ENCODE measurements around the gene GOLGA8A.

The GOLGA8A gene

GRCh38 chr15:34437687-34438086 lies at the start of gene GOLGA8A:
Gene GOLGA8A, minus strand, starts transcription at chr15:34437808. Its CDS starts 48,117 bp downstream, at chr15:34389691.
- H3K4me3 ChIP-seq (replicated peaks; ENCODE audit: low read depth, low read length), result peak within 1 kb of the TSS; percentile 66

DNA sequence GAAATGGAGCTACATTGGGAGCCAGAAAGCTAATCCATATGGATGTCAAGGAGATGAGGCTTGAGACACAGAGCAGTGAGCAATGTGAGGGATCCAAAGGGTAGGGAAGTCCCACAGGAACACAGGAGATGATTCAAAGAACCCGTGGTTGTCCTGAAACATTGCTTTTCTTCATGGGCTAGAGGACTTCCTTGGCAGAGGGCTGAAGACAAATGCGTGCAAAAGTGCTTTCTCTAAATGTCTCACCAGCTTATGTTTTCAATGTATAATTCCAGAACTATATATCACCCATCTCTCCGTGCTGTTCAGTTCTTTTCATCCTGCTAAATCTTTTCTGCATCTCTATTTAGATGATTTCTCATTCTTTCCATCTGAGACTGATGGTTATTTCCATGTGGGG lies 46.0 kb upstream of the GOLGA8A start:
- no peak overlapping the region for H3K4me3 ChIP-seq (replicated peaks; ENCODE audit: low read depth, low read length)
- TF ChIP-seq CTCF (IDR thresholded peaks at IDR 0.05; ENCODE audit: low read length, missing control alignments), result no peak
- DNase-seq (ENCODE audit: low read depth), result no peak

More at GRCh38 chr15:34437687-34438086, at the start of gene GOLGA8A:
- TF ChIP-seq CTCF (IDR thresholded peaks at IDR 0.05; ENCODE audit: low read length, missing control alignments), result no peak
- peak; percentile 79 for DNase-seq (ENCODE audit: low read depth)

GRCh38 chr15:34481370-34481769 lies 43.8 kb upstream of the GOLGA8A start:
- DNase-seq (ENCODE audit: low read depth), result no peak
- H3K4me3 ChIP-seq (replicated peaks; ENCODE audit: low read depth, low read length), result no peak overlapping the region

DNA sequence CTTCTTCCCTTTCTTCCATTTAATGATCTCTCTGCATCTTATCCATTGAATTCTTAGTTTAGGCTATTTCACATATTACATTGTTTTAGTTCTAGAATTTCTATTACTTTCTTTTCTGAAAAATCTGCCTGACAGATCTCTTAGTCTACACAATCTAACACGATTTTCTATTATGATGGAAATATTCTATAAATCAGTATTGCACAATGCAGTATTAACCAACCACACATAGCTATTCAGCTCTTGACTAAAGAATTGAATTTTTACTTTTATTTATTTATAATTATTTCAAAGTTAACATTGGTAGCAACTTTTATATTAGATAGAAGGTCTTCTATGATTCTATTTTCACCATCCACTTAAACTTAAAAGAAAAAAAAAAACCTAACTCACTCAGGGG lies 36.2 kb upstream of the GOLGA8A start:
- no peak for TF ChIP-seq CTCF (IDR thresholded peaks at IDR 0.05; ENCODE audit: low read length, missing control alignments)
- no peak overlapping the region for H3K4me3 ChIP-seq (replicated peaks; ENCODE audit: low read depth, low read length)
- DNase-seq (ENCODE audit: low read depth), result no peak

More at GRCh38 chr15:34481370-34481769, 43.8 kb upstream of the GOLGA8A start:
- TF ChIP-seq CTCF (IDR thresholded peaks at IDR 0.05; ENCODE audit: low read length, missing control alignments), result no peak

GRCh38 chr15:34472947-34473346 lies 35.3 kb upstream of the GOLGA8A start:
- no peak for DNase-seq (ENCODE audit: low read depth)
- TF ChIP-seq CTCF (IDR thresholded peaks at IDR 0.05; ENCODE audit: low read length, missing control alignments), result no peak
- no peak overlapping the region for H3K4me3 ChIP-seq (replicated peaks; ENCODE audit: low read depth, low read length)

GRCh38 chr15:34470892-34471291 lies 33.3 kb upstream of the GOLGA8A start:
- no peak for TF ChIP-seq CTCF (IDR thresholded peaks at IDR 0.05; ENCODE audit: low read length, missing control alignments)
- DNase-seq (ENCODE audit: low read depth), result no peak
- no peak overlapping the region for H3K4me3 ChIP-seq (replicated peaks; ENCODE audit: low read depth, low read length)

- no peak overlapping the region for H3K4me3 ChIP-seq (replicated peaks; ENCODE audit: low read depth, low read length)
- DNase-seq (ENCODE audit: low read depth), result no peak
- TF ChIP-seq CTCF (IDR thresholded peaks at IDR 0.05; ENCODE audit: low read length, missing control alignments), result no peak
Measured at GRCh38 chr15:34470091-34470490, 32.5 kb upstream of the GOLGA8A start.
